Kidney epithelial cell (primary cell): Measurements from ENCODE around the gene RNU7-1. TPM values are rescaled to one million over a fixed set of nuclear protein-coding genes. Genes with fewer than 3 reads are reported as not detected.
A peak's percentile ranks its signal among the peaks of the same experiment; 100 is the strongest.

Experiments used
- DNase-seq: peaks from one replicate; pipeline ENCODE4 v3.0.0-alpha.2; 2010; ENCODE audit warnings: low read depth
- H3K27me3 ChIP-seq: 2 replicates; pipeline ENCODE4 v1.6.0; 2011; ENCODE audit warnings: low read length; ENCODE audit not compliant: control insufficient read depth, insufficient read depth
- H3K36me3 ChIP-seq: 2 replicates; pipeline ENCODE4 v1.5.1; 2011; ENCODE audit warnings: low read length; ENCODE audit not compliant: control insufficient read depth, insufficient read depth
- H3K4me3 ChIP-seq: 2 replicates; pipeline ENCODE4 v1.5.1; 2011; ENCODE audit warnings: low read depth, mild to moderate bottlenecking, control low read depth, low read length
- total RNA-seq: library from RNA; depleted of rRNA; stranded (reverse); fragments of >200 nt; gene quantifications from 2 replicates; pipeline ENCODE4 v1.2.3, GENCODE V29; 2015
- TF ChIP-seq, protein P1 (sequence below): IDR thresholded peaks from 2 replicates; pipeline ENCODE4 v1.5.1; 2011; ENCODE audit warnings: mild to moderate bottlenecking, moderate library complexity, low read length, control low read depth, inconsistent platforms; ENCODE audit not compliant: insufficient read depth, poor library complexity, severe bottlenecking

RNU7-1 gene
- total RNA-seq, 1 donor from 2014 or later = not detected

DNA sequence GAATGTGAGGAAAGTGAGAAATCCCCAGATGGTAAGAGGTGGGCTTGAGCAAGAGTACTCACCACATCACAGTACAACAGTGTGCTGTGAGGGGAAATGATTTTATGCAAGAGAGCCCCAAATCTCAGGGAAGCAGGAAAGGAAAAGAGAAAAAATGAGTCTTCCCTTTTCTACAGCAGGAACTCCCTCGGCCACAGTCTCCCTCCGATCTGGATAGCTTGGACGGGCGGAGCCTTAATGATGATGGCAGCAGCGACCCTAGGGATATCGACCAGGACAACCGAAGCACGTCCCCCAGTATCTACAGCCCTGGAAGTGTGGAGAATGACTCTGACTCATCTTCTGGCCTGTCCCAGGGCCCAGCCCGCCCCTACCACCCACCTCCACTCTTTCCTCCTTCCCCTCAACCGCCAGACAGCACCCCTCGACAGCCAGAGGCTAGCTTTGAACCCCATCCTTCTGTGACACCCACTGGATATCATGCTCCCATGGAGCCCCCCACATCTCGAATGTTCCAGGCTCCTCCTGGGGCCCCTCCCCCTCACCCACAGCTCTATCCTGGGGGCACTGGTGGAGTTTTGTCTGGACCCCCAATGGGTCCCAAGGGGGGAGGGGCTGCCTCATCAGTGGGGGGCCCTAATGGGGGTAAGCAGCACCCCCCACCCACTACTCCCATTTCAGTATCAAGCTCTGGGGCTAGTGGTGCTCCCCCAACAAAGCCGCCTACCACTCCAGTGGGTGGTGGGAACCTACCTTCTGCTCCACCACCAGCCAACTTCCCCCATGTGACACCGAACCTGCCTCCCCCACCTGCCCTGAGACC is 8.0 kb upstream of the RNU7-1 start:
- Histone ChIP-seq H3K4me3 (no peak overlapping the region), H3K27me3 (no peaks in the 10 kb centered on the region), H3K36me3 (peaks cover 1% of the 10 kb centered on the region)
- TF ChIP-seq, protein P1, sequence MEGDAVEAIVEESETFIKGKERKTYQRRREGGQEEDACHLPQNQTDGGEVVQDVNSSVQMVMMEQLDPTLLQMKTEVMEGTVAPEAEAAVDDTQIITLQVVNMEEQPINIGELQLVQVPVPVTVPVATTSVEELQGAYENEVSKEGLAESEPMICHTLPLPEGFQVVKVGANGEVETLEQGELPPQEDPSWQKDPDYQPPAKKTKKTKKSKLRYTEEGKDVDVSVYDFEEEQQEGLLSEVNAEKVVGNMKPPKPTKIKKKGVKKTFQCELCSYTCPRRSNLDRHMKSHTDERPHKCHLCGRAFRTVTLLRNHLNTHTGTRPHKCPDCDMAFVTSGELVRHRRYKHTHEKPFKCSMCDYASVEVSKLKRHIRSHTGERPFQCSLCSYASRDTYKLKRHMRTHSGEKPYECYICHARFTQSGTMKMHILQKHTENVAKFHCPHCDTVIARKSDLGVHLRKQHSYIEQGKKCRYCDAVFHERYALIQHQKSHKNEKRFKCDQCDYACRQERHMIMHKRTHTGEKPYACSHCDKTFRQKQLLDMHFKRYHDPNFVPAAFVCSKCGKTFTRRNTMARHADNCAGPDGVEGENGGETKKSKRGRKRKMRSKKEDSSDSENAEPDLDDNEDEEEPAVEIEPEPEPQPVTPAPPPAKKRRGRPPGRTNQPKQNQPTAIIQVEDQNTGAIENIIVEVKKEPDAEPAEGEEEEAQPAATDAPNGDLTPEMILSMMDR = no peak
- DNase-seq = no peak

DNA sequence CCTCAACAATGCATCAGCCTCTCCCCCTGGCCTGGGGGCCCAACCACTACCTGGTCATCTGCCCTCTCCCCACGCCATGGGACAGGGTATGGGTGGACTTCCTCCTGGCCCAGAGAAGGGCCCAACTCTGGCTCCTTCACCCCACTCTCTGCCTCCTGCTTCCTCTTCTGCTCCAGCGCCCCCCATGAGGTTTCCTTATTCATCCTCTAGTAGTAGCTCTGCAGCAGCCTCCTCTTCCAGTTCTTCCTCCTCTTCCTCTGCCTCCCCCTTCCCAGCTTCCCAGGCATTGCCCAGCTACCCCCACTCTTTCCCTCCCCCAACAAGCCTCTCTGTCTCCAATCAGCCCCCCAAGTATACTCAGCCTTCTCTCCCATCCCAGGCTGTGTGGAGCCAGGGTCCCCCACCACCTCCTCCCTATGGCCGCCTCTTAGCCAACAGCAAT is 7.4 kb upstream of the RNU7-1 start:
- Histone ChIP-seq H3K4me3 (no peak overlapping the region), H3K27me3 (no peaks in the 10 kb centered on the region), H3K36me3 (peaks cover 3% of the 10 kb centered on the region)
- TF ChIP-seq, protein P1 = no peak
- no peak for DNase-seq

DNA sequence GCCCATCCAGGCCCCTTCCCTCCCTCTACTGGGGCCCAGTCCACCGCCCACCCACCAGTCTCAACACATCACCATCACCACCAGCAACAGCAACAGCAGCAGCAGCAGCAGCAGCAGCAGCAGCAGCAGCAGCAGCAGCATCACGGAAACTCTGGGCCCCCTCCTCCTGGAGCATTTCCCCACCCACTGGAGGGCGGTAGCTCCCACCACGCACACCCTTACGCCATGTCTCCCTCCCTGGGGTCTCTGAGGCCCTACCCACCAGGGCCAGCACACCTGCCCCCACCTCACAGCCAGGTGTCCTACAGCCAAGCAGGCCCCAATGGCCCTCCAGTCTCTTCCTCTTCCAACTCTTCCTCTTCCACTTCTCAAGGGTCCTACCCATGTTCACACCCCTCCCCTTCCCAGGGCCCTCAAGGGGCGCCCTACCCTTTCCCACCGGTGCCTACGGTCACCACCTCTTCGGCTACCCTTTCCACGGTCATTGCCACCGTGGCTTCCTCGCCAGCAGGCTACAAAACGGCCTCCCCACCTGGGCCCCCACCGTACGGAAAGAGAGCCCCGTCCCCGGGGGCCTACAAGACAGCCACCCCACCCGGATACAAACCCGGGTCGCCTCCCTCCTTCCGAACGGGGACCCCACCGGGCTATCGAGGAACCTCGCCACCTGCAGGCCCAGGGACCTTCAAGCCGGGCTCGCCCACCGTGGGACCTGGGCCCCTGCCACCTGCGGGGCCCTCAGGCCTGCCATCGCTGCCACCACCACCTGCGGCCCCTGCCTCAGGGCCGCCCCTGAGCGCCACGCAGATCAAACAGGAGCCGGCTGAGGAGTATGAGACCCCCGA is 6.8 kb upstream of the RNU7-1 start:
- Histone ChIP-seq H3K36me3 (peaks cover 3% of the 10 kb centered on the region), H3K27me3 (no peaks in the 10 kb centered on the region), H3K4me3 (peak overlapping the region; percentile 56)
- TF ChIP-seq, protein P1 = no peak
- no peak for DNase-seq

DNA sequence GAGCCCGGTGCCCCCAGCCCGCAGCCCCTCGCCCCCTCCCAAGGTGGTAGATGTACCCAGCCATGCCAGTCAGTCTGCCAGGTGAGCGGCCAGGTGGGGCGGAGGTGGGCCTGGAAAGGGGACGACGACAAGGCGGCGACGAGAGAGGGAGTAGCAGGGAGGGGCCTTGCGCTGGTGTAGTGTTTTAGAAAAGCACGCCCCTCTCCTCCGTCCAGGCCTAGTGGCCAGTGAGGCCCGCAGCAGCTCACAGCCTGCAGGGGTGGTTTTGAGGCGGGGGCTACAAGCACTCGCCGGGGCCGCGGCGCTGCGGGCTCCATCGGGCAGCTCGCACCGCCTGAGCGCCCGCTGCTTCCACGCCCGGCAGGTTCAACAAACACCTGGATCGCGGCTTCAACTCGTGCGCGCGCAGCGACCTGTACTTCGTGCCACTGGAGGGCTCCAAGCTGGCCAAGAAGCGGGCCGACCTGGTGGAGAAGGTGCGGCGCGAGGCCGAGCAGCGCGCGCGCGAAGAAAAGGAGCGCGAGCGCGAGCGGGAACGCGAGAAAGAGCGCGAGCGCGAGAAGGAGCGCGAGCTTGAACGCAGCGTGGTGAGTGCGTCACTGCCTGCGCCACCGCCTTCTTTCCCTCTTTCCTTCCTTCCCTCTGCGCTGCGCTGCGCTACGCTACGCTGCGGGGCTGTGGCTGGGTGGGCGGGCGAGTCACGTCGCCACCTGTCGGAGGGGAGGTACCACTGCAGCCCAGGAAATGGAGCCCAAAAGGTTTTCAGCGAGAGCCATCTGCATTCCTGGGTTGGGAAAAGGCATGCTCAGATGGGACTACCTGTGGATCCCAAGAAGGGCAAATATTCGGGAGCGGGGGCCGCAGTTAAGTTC is 5.9 kb upstream of the RNU7-1 start:
- peak overlapping the region; percentile 56 for H3K4me3 ChIP-seq
- DNase-seq = peak; percentile 54
- TF ChIP-seq, protein P1 = peak; percentile 92
- H3K36me3 ChIP-seq = peaks cover 3% of the 10 kb centered on the region
- no peaks in the 10 kb centered on the region for H3K27me3 ChIP-seq

DNA sequence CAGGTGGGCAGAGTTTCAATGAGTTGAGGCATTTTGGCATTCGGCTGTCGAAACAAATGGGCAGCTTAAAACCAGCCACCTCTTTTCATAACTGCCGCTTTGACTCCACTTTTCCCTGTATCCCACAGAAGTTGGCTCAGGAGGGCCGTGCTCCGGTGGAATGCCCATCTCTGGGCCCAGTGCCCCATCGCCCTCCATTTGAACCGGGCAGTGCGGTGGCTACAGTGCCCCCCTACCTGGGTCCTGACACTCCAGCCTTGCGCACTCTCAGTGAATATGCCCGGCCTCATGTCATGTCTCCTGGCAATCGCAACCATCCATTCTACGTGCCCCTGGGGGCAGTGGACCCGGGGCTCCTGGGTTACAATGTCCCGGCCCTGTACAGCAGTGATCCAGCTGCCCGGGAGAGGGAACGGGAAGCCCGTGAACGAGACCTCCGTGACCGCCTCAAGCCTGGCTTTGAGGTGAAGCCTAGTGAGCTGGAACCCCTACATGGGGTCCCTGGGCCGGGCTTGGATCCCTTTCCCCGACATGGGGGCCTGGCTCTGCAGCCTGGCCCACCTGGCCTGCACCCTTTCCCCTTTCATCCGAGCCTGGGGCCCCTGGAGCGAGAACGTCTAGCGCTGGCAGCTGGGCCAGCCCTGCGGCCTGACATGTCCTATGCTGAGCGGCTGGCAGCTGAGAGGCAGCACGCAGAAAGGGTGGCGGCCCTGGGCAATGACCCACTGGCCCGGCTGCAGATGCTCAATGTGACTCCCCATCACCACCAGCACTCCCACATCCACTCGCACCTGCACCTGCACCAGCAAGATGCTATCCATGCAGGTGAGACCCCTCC is 5.0 kb upstream of the RNU7-1 start:
- no peak for DNase-seq
- peak overlapping the region; percentile 11 for H3K4me3 ChIP-seq
- H3K27me3 ChIP-seq = no peaks in the 10 kb centered on the region
- peaks cover 3% of the 10 kb centered on the region for H3K36me3 ChIP-seq
- TF ChIP-seq, protein P1 = no peak
